HG02642 (cell line): ENCODE data around the gene LY86.

Experiments
- ATAC-seq: cut with Tn5 transposase; IDR thresholded peaks from one replicate; pipeline ENCODE4 v1.9.1; 2021; ENCODE audit warnings: mild to moderate bottlenecking; ENCODE audit not compliant: unreplicated experiment, poor library complexity

LY86 gene

GRCh38 chr6:6676910-6677441, 88.5 kb downstream of the LY86 start:
- ATAC-seq, result peak; percentile 60

DNA sequence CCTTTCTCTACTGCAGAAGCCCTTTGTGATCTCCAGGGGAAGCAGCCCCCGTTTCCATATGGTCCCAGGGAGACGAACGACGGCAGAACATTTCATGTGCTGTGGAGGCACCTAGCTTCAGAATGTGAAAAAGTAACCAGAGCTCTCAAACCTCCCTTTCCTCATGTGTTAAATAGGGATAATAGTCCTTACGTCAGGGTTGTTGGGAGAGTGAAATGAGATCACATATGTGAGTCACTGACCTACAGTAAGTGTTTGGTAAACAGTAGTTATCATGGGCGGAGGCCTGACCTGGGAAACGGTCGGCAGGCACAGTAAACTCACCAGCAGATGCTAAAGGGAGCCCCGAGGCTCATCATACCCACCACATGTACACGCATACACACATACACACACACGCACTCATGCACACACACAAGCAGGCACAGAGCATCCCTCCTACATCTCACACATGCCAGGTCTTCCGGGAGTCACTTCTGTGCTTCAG, 89.7 kb downstream of the LY86 start:
- no peak for ATAC-seq

DNA sequence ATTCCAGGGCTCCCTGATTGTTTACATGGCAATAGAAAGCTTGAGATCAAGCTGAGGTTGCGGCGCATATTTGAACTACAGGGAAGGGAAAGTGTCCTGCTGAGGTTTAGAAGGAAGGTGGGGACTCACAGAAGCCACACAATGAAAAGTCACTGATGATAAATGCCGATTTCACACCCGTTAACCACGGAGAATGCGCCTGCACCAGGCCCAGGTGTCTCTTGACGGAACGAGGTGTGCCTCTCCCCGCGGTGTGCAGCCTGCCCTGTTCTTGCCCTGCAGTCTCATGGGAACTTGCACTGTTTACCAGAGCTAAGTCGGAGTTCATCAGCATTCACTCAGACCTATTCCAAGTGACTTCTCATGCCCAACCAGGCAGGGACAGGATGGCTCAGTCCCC, 90.3 kb downstream of the LY86 start:
- ATAC-seq, result no peak

- no peak for ATAC-seq
Observed at GRCh38 chr6:6679633-6680032, 91.1 kb downstream of the LY86 start.

- no peak for ATAC-seq
Observed at GRCh38 chr6:6680526-6680925, 92.0 kb downstream of the LY86 start.

DNA sequence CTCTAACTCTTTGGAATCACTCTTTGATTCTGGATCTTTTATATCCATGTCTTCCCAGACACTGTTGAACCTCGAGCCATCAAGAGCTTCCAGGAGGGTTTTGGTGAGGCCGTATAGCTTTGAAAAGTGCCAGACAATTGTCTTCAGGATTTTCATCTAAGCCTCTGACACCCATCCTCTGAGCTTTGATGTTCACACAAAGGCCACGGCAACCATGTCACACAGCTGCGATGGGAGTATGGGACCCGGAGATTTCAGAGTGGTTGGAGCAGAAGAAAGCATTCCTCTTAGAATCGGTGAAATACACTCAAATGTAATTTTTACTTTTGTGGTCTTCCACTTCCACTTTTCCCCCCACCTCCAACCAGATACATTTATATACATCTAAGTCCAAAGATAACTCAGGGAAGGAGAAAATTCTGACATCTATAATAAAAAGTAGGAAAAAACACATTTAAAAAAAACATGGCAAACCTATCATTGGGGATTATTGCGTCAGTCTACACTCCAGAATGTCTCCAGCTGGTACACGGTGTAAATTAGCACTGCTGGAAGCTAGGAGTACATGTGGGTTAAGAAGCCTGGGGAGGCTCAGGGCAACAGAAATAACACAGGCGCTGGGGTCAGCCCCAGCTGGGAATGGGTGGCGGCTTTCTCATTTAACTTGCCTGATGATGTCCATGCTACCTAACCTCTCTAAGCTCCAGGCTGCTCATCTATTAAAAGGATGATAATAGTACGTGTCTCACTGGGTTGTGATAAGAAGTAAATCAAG, 92.7 kb downstream of the LY86 start:
- no peak for ATAC-seq

GRCh38 chr6:6682225-6682624, 93.7 kb downstream of the LY86 start:
- ATAC-seq, result no peak

DNA sequence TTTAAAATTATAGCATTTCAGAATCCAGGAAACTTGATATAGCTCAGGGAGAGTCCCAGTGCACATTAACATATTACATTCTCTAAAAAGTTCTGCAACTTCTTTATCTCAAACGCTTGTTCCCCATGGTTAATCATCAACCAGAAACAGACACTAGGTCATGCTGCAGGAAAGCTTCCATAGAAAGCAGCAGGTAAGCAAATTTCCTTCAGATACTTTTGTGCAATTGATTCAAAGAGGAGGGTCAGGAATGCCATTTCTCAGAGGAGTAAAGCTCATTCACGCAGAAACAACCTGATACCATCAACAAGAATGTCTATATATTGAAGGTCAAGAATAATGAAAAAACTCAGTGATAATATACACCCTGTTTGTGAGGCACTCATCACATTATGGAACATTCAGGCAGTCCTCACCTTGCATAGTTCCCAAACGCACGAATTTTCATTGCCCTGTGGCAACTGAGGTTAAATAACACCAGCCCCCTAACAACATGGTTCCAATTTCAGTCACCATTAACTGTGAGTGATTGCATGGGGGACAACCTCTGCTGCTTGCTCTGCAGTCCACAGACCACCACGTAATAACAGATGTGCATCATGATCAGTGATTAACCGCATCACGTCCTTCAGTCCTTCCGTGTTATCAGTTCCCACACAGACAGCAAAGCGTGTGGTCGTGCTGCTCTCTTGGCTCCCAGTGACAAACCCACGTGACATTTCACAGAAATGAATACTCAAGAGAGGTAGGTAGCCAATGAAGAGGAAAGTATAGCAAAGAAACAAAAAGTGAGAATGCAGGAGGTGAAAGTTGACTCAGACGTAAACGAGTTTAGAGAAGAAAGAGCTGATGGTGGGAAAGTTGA, 95.7 kb downstream of the LY86 start:
- ATAC-seq, result peak; percentile 83

- ATAC-seq, result no peak
Observed at GRCh38 chr6:6685249-6686040, 96.9 kb downstream of the LY86 start.

DNA sequence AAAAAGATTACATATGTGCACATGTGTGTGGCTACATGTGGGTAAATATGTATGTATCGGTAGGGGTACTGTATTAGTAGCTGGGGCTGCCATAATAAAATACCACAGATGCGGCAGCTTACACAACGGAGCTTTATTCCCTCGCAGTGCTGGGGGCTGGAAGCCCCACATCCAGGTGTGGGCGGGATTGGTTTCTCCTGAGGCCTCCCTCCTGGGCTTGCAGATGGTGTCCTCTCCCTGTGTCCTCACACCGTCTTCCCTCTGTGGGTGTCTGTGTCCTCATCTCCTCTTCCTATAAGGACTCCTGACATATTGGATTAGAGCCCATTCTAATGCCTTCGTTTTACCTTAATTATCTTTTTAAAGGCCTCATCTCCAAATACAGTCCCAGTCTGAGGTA, 97.7 kb downstream of the LY86 start:
- ATAC-seq, result no peak

GRCh38 chr6:6686748-6687601, 98.5 kb downstream of the LY86 start:
- ATAC-seq, result no peak

GRCh38 chr6:6688283-6688682, 99.8 kb downstream of the LY86 start:
- ATAC-seq, result no peak

- no peak for ATAC-seq
Observed at GRCh38 chr6:6688951-6689350, 100.4 kb downstream of the LY86 start.

DNA sequence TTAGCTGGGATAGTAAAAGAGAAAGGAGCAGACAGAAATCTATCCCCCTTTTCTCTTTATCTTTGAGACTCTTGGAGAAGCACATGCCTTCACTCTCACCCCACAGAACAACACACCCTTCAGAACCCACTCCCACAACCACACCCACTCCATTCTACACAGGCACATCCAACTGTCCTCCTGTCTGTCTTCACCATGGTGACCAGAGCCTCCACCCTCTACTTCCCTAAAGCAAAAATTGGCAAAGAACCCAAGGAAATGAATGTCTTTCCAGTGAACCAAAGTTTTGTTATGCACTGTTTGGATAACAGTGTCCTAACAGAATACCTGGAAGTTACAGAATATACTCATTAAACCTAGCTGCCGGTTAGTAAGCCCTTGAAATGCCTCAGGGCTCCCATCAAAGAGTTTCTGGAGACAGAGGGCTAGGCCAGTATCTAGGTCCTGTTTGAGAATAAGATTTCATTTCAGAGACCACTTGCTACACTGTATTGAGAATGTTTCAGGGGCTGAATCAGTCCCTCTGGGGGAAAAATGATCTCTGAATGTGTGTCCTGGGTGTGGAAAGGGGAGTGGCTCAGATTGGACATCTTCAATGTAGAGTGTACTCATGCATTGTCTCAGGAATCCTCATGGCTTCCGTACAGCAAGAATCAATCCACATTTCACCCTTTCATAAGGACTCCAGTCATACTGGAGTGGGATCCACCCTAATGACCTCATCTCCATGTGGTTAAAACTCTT, 101.1 kb downstream of the LY86 start:
- no peak for ATAC-seq

DNA sequence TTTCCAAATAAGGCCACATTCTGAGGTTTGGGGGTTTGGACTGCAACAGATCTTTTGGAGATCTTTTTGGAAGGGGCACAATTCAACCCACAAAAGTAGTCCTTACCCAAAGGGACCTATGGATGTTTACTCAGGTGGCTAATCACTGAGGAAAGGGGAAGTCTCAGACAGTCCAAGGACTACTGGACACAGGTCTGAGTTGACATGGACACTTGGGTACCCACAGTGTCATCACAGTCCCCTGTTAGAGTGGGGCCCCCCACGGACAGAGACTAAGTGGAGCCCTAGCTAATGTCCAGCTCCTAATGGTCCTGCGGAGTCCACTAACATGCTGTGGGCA, 101.6 kb downstream of the LY86 start:
- ATAC-seq, result no peak

DNA sequence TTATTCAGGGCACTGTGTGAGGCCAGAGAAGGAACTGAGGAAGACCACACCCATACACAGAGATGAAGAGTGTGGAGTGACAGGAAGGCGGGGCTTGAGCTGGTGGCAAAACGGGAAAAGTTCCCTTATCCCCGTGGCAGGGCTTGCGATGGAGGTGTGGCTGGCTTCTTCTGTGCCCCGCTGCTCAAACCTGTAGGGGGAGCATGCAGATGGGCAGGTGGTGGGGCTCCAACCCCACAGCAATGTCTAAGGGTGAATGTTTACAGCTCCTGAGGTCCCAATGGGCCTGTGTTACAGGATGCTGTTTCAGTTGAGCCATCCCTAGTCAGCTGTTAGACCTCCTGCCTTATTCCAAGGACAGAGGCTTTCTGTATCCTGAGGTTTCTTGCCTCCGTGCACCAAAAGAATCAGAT, 105.9 kb downstream of the LY86 start:
- ATAC-seq, result no peak

- no peak for ATAC-seq
Observed at GRCh38 chr6:6694825-6695624, 106.5 kb downstream of the LY86 start.

DNA sequence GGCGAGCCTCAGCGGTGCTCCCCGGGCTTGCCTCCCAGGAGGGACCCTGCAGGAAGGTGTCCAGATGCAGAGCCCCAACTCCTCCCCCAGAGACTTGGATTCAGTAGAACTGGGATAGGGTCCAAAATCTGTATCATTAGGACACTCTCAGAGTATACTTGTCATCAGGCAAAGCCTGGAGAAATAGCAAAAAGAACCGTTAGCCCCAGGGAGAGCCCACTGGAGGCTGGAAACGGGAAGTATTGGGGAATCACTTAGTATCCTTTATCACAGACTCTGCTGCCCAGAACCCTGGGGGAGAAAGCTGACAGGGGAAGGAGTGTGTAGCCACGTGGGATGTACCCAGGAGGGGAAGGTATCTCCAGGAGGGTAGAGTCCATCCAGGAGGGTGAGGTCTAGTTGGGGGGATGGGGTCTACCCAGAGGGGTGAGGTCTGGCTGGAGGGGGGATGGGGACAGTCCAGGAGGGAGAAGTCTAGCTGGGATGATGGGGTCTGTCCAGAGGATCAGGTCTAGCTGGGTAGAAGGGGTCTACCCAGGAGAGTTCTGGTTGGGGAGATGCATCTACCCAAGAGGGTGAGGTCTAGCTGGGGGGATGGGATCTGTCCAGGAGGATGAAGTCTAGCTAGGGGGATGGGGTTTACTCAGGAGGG, 107.2 kb downstream of the LY86 start:
- ATAC-seq, result no peak
